Parathyroid adenoma (tissue), 2 donors: ENCODE data around the gene POFUT2.

Experiments
- H2AFZ ChIP-seq: fragments of 300-600 bp; sonication (generic); one replicate; pipeline ENCODE4 v1.7.0; 2017; ENCODE audit warnings: antibody characterized with exemption, mild to moderate bottlenecking
- H3K27ac ChIP-seq: fragments of 300-600 bp; sonication (generic); one replicate; pipeline ENCODE4 v1.7.0; 2017
- H3K27me3 ChIP-seq: fragments of 300-600 bp; sonication (generic); one replicate; pipeline ENCODE4 v1.7.0; 2017; ENCODE audit warnings: low read length; ENCODE audit not compliant: control insufficient read depth, insufficient read depth
- H3K36me3 ChIP-seq: fragments of 300-600 bp; sonication (generic); one replicate; pipeline ENCODE4 v1.7.0; 2017; ENCODE audit warnings: low read length; ENCODE audit not compliant: control insufficient read depth, insufficient read depth
- H3K4me1 ChIP-seq: fragments of 300-600 bp; sonication (generic); one replicate; pipeline ENCODE4 v1.7.0; 2017; ENCODE audit warnings: control low read depth
- H3K4me2 ChIP-seq: fragments of 300-600 bp; sonication (generic); one replicate; pipeline ENCODE4 v1.7.0; 2017; ENCODE audit warnings: low read length
- H3K4me3 ChIP-seq: fragments of 300-600 bp; sonication (generic); one replicate; pipeline ENCODE4 v1.7.0; 2017; ENCODE audit warnings: low read depth, low read length
- H3K79me2 ChIP-seq: fragments of 300-600 bp; sonication (generic); one replicate; pipeline ENCODE4 v1.7.0; 2017; ENCODE audit warnings: control low read depth
- H3K9ac ChIP-seq: fragments of 300-600 bp; sonication (generic); one replicate; pipeline ENCODE4 v1.7.0; 2017; ENCODE audit warnings: mild to moderate bottlenecking
- H3K9me3 ChIP-seq: fragments of 300-600 bp; sonication (generic); one replicate; pipeline ENCODE4 v1.7.0; 2017; ENCODE audit warnings: low read length; ENCODE audit not compliant: control insufficient read depth
- CTCF ChIP-seq: fragments of 300-600 bp; sonication (generic); IDR thresholded peaks from one replicate; pipeline ENCODE4 v1.7.0; 2017; ENCODE audit warnings: antibody characterized with exemption, mild to moderate bottlenecking
- donor health status: primary hyperparathyroidism.

The POFUT2 gene

GRCh38 chr21:45335151-45335760 is 47.6 kb upstream of the POFUT2 start:
- Histone ChIP-seq H3K4me1 (no peaks in the 10 kb centered on the region), H3K9me3 (no peaks in the 10 kb centered on the region), H3K4me3 (no peak overlapping the region), H3K36me3 (no peaks in the 10 kb centered on the region), H3K79me2 (no peaks in the 10 kb centered on the region), H3K4me2 (no peak overlapping the region), H2AFZ (no peak overlapping the region), H3K27me3 (no peaks in the 10 kb centered on the region), H3K9ac (no peak overlapping the region), H3K27ac (no peak overlapping the region)
- TF ChIP-seq CTCF: no peak

DNA sequence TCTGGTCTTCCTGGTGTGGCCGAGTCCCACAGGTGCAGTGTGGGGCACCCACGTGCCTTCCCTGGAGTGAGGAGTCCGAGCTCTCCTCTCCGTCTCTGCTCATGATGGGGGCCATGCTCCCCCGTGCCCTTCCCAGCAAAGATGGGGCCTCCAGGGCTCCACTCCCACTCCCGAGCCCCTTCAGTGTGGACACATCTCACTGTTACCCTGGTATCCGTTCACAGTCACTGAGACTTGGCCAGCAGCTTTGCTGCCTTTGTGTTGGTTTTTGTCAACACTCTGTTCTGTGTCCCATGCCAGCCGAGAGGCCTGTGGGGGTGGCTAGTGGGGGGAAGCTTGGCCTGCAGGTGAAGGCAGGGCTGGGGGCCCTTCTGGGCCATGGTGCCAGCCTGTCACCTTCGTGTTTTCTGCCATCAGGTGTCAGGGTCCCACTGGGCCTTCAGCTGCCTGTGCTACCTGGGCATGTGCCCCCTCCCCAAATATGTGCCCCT is 46.9 kb upstream of the POFUT2 start:
- Histone ChIP-seq H3K36me3 (no peaks in the 10 kb centered on the region), H2AFZ (no peak overlapping the region), H3K79me2 (no peaks in the 10 kb centered on the region), H3K9ac (no peak overlapping the region), H3K4me1 (no peaks in the 10 kb centered on the region), H3K9me3 (no peaks in the 10 kb centered on the region), H3K4me2 (no peak overlapping the region), H3K27me3 (no peaks in the 10 kb centered on the region), H3K27ac (no peak overlapping the region), H3K4me3 (no peak overlapping the region)
- no peak for TF ChIP-seq CTCF

DNA sequence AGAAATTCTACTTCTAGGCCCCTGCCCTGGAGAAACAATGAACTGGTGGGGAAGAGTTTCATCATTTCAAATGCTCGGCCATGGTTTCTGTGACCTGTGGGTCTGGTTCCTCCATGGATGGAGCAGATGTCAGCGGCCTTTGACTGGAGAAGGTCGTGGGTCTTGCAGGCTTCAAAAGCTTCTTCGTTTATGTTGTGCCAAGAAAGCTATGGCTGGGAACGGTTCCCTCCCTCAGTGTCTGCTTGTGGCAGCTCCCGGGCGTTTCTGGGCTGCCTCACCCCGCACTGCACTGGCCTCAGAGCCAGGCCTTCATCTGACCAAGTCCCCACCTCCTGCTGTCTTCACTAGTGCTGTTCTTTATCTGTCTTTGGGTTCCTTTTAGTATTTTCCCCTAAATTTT is 46.4 kb upstream of the POFUT2 start:
- no peak overlapping the region for H3K27ac ChIP-seq
- no peaks in the 10 kb centered on the region for H3K4me1 ChIP-seq
- H3K79me2 ChIP-seq: no peaks in the 10 kb centered on the region

DNA sequence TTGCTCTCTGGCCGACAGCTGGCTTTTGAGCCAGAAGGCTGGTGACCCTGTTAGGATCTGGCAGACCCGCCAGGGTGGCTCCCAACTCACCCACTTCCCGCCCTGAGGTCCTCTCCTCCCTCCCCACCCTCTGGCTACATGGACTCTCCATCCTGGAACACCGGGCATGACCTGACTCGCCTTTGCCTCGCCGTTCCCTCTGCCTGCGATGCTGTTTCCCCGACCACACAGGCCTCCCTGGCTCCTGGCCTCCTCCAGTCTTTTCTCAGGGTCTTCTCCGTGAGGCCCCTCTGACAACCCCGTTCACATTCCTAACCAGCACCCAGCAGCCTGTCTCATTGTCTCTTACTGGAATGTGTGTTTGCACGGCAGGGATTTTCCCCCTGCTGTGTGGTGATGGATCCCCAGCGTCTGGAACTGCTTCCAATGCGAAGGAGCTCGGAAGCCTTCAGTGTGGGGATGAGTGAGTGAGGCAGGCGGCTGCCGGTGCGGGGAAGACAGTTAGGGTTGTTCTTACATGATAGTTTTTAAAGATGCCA is 46.0 kb upstream of the POFUT2 start:
- H3K4me2 ChIP-seq: no peak overlapping the region
- no peak overlapping the region for H3K9ac ChIP-seq
- TF ChIP-seq CTCF: no peak
- no peaks in the 10 kb centered on the region for H3K27me3 ChIP-seq
- H3K4me3 ChIP-seq: no peak overlapping the region
- H2AFZ ChIP-seq: no peak overlapping the region
- no peaks in the 10 kb centered on the region for H3K9me3 ChIP-seq
- no peak overlapping the region for H3K27ac ChIP-seq
- H3K4me1 ChIP-seq: no peaks in the 10 kb centered on the region
- no peaks in the 10 kb centered on the region for H3K79me2 ChIP-seq
- H3K36me3 ChIP-seq: no peaks in the 10 kb centered on the region

More for the DNA sequence above, 46.4 kb upstream of the POFUT2 start:
- H3K4me3 ChIP-seq: no peak overlapping the region
- H3K36me3 ChIP-seq: no peaks in the 10 kb centered on the region
- no peak overlapping the region for H3K4me2 ChIP-seq
- no peaks in the 10 kb centered on the region for H3K9me3 ChIP-seq
- H3K27me3 ChIP-seq: no peaks in the 10 kb centered on the region
- no peak overlapping the region for H3K9ac ChIP-seq
- no peak for TF ChIP-seq CTCF
- H2AFZ ChIP-seq: no peak overlapping the region
